Gastrocnemius medialis (tissue), 4 donors: ENCODE data around the gene ASAP2.

ENCODE experiments used
- CTCF ChIP-seq, 5 experiments: fragments of 450-650 bp in 3 of 5; fragments of 200-600 bp in 2 of 5; sonication (generic) in 2 of 5; IDR thresholded peaks in 4 of 5; conservative IDR thresholded peaks in 1 of 5; 1 replicate in 4 of 5; 2 replicates in 1 of 5; pipeline ENCODE4 v1.5.1; 2016 to 2019; ENCODE audit warnings: antibody characterized with exemption in 5 of 5, mild to moderate bottlenecking in 3 of 5, moderate library complexity in 3 of 5
- POLR2A ChIP-seq, 2 donors: fragments of 450-650 bp; IDR thresholded peaks; one replicate each; pipeline ENCODE4 v1.6.1; 2017; ENCODE audit warnings: antibody characterized with exemption in 2 of 2, mild to moderate bottlenecking in 2 of 2, moderate library complexity in 2 of 2

- TF ChIP-seq CTCF (IDR thresholded peaks at IDR 0.05 in 4 of 5, conservative IDR thresholded peaks at IDR 0.05 in 1 of 5): no peak
- TF ChIP-seq POLR2A (IDR thresholded peaks at IDR 0.05): no peak
Observed at GRCh38 chr2:9377461-9378097, 171.0 kb downstream of the ASAP2 start.
